DOHH2 (cell line): ENCODE data around the gene PNLIPRP1.

Source experiments
- EZH2phosphoT487 ChIP-seq: fragments of 200-600 bp; sonication (generic); IDR thresholded peaks from 2 replicates; pipeline ENCODE4 v1.6.1; 2017; ENCODE audit warnings: borderline replicate concordance, mild to moderate bottlenecking, antibody characterized with exemption, low read length, moderate library complexity, mixed read lengths
- TF ChIP-seq, protein P1 (sequence below): fragments of 200-600 bp; sonication (generic); IDR thresholded peaks from one replicate; pipeline ENCODE4 v1.5.1; 2014; ENCODE audit warnings: antibody characterized with exemption, mild to moderate bottlenecking, low read depth, low read length; ENCODE audit not compliant: poor library complexity, severe bottlenecking

DNA sequence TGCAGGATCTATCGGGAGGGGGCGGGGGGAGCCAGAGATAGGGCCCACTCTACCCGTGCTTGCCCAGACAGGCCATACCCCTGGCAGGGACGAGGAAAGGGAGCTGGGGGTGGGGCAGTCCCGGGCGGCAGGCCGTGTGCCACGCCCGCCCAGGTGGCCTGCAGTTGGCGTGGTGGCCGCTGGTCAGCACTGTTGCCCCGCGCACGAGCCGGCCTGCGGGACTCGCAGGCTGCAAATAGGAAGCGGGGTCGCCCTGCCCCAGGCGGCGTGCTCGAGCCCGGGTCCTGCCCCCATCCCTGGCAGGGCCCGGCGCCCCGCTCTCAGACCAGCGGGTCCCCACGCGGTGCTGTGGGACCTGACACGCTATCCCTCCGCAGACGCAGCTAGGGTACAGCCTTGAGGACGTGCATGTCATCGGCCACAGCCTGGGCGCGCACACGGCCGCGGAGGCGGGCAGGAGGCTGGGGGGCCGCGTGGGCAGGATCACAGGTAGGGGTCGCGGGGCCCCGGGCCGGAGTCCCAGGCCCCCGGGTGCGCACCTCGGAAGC lies 36.7 kb downstream of the PNLIPRP1 start:
- TF ChIP-seq, protein P1, sequence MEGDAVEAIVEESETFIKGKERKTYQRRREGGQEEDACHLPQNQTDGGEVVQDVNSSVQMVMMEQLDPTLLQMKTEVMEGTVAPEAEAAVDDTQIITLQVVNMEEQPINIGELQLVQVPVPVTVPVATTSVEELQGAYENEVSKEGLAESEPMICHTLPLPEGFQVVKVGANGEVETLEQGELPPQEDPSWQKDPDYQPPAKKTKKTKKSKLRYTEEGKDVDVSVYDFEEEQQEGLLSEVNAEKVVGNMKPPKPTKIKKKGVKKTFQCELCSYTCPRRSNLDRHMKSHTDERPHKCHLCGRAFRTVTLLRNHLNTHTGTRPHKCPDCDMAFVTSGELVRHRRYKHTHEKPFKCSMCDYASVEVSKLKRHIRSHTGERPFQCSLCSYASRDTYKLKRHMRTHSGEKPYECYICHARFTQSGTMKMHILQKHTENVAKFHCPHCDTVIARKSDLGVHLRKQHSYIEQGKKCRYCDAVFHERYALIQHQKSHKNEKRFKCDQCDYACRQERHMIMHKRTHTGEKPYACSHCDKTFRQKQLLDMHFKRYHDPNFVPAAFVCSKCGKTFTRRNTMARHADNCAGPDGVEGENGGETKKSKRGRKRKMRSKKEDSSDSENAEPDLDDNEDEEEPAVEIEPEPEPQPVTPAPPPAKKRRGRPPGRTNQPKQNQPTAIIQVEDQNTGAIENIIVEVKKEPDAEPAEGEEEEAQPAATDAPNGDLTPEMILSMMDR = no peak
- no peak for TF ChIP-seq EZH2phosphoT487
